K562 (cell line): Measurements from ENCODE around the gene NUP62. TPM values are rescaled to one million over a fixed set of nuclear protein-coding genes. Genes with fewer than 3 reads are reported as not detected.
A peak's percentile ranks its signal among the peaks of the same experiment; 100 is the strongest.

ENCODE experiments used
- ATAC-seq: fragments of 200-7000 bp; cut with Tn5 transposase; 3 replicates; pipeline ENCODE4 v1.9.1; 2020; ENCODE audit warnings: moderate library complexity
- BruUV-seq: library from RNA; stranded (reverse); fragments of 400-500 nt; replicated peaks from 2 replicates; lab custom pipeline; 2021; lab: Mats Ljungman, UMichigan
- CTCF ChIA-PET: fragments of 300-600 bp; formaldehyde crosslinking; extraction: SDS; loops from one replicate; lab custom pipeline; 2021; ENCODE audit warnings: low intra/inter-chr PET ratio; lab: Yijun Ruan, JAX
- POLR2A ChIA-PET: fragments of 300-600, 350-650 bp; sonication (Branson Sonifier 250); formaldehyde crosslinking; extraction: SDS; loops from one replicate; lab custom pipeline; 2021; ENCODE audit warnings: antibody characterized with exemption, inconsistent platforms; lab: Yijun Ruan, JAX
- DNase-seq, 4 experiments: peaks; one replicate each; pipeline versions ENCODE4 v3.0.0 to v3.0.0-alpha.2; 2011 to 2018; ENCODE audit warnings: low spot score in 3 of 4, mixed read lengths in 3 of 4; ENCODE audit errors: extremely low read depth in 1 of 4
- FAIRE-seq: peaks from 2 replicates; lab custom pipeline; 2011; peaks lifted over from hg19 to GRCh38; lab: Jason Lieb, UNC
- H2AFZ ChIP-seq: 2 replicates; pipeline ENCODE4 v1.6.0; 2011; ENCODE audit warnings: low read depth, low read length, control low read depth, inconsistent platforms
- H3K27ac ChIP-seq: fragments of 200-600 bp; 3 replicates; pipeline ENCODE4 v1.8.0; 2011; ENCODE audit warnings: low read depth, mild to moderate bottlenecking, control low read depth, inconsistent platforms, low read length, moderate library complexity, mixed read lengths; ENCODE audit errors: extremely low read depth
- H3K27me3 ChIP-seq, 2 experiments: fragments of 300-600 bp in 1 of 2; 2 replicates in 1 of 2; 3 replicates in 1 of 2; pipeline versions ENCODE4 v1.6.0 to v1.8.0; 2011; ENCODE audit warnings: inconsistent platforms in 2 of 2, low read length in 2 of 2, mild to moderate bottlenecking in 1 of 2, mixed read lengths in 1 of 2, moderate library complexity in 1 of 2; ENCODE audit not compliant: control insufficient read depth in 2 of 2, insufficient read depth in 2 of 2
- H3K36me3 ChIP-seq: fragments of 300-600 bp; 3 replicates; pipeline ENCODE4 v1.8.0; 2011; ENCODE audit warnings: mild to moderate bottlenecking, low read length, inconsistent platforms; ENCODE audit not compliant: control insufficient read depth, insufficient read depth
- H3K4me1 ChIP-seq, 2 experiments: fragments of 200-600 bp in 1 of 2; replicated peaks in 1 of 2; 2 replicates in 1 of 2; 3 replicates in 1 of 2; pipeline versions ENCODE4 v1.5.1 to v1.8.0; 2011; ENCODE audit warnings: inconsistent platforms in 2 of 2, low read length in 2 of 2, mild to moderate bottlenecking in 1 of 2, mixed read lengths in 1 of 2, moderate library complexity in 1 of 2; ENCODE audit not compliant: control insufficient read depth in 2 of 2, insufficient read depth in 2 of 2
- H3K4me2 ChIP-seq: 2 replicates; pipeline ENCODE4 v1.6.1; 2011; ENCODE audit warnings: low read length, control low read depth, inconsistent platforms, mixed read lengths; ENCODE audit not compliant: insufficient read depth
- H3K4me3 ChIP-seq: fragments of 200-600 bp; sonication (generic), shearing (Covaris generic); 2 replicates; pipeline ENCODE4 v1.5.1; 2016; ENCODE audit warnings: control low read depth, inconsistent platforms
- H3K79me2 ChIP-seq: fragments of 200-600 bp; 3 replicates; pipeline ENCODE4 v1.8.0; 2011; ENCODE audit warnings: low read length, inconsistent platforms; ENCODE audit not compliant: control insufficient read depth, insufficient read depth
- H3K9ac ChIP-seq, 2 experiments: 2 replicates each; pipeline versions ENCODE4 v1.6.0 to v1.6.1; 2011; ENCODE audit warnings: low read depth in 2 of 2, low read length in 2 of 2, control low read depth in 1 of 2, inconsistent platforms in 1 of 2, mild to moderate bottlenecking in 1 of 2, mixed read lengths in 1 of 2; ENCODE audit not compliant: insufficient read depth in 1 of 2
- H3K9me1 ChIP-seq: one replicate; pipeline ENCODE4 v1.6.0; 2011; ENCODE audit warnings: inconsistent platforms, mild to moderate bottlenecking, low read length, moderate library complexity; ENCODE audit not compliant: control insufficient read depth, insufficient read depth
- H3K9me3 ChIP-seq: replicated peaks from 2 replicates; pipeline ENCODE4 v1.5.1; 2011; ENCODE audit warnings: low read depth, low read length, inconsistent platforms; ENCODE audit not compliant: control insufficient read depth, insufficient read depth
- H4K20me1 ChIP-seq: replicated peaks from 2 replicates; pipeline ENCODE4 v1.6.1; 2011; ENCODE audit warnings: low read length, inconsistent platforms, mixed read lengths; ENCODE audit not compliant: control insufficient read depth, insufficient read depth
- BDP1 ChIP-seq: IDR thresholded peaks from 3 replicates; pipeline ENCODE4 v1.6.1; 2011; ENCODE audit not compliant: insufficient read length, insufficient read depth
- HNRNPL ChIP-seq: fragments of 200-400 bp; formaldehyde crosslinking; IDR thresholded peaks from 2 replicates; pipeline ENCODE4 v1.6.1; 2017; ENCODE audit warnings: low read depth, mild to moderate bottlenecking, low read length
- POLR2G ChIP-seq: fragments of 200-400 bp; formaldehyde crosslinking; IDR thresholded peaks from 2 replicates; pipeline ENCODE4 v1.6.1; 2017; ENCODE audit warnings: low read depth, mild to moderate bottlenecking, antibody characterized with exemption, low read length, moderate library complexity
- RBFOX2 ChIP-seq: fragments of 200-400 bp; formaldehyde crosslinking; IDR thresholded peaks from 2 replicates; pipeline ENCODE4 v1.6.1; 2017; ENCODE audit warnings: low read depth, mild to moderate bottlenecking, low read length, moderate library complexity
- ZBTB33 ChIP-seq: sonication (generic); formaldehyde crosslinking; IDR thresholded peaks from 2 replicates; pipeline ENCODE4 v1.8.1; 2023; ENCODE audit warnings: mild to moderate bottlenecking, missing genetic modification reagents
- ZMIZ1 ChIP-seq, 2 experiments: fragments of 150-350 bp in 1 of 2; IDR thresholded peaks; 2 replicates each; pipeline ENCODE4 v1.6.1; 2012 to 2016; ENCODE audit warnings: low read depth in 2 of 2, low read length in 2 of 2, mild to moderate bottlenecking in 1 of 2, moderate library complexity in 1 of 2
- WGBS: fragments of 100-300 bp; shearing (Covaris generic); methylation state at CpG from one replicate; pipeline ENCODE4 v1.1.6; 2016; ENCODE audit warnings: low coverage, mixed read lengths; ENCODE audit not compliant: insufficient coverage; ENCODE audit errors: missing lambda C conversion rate; 5-methylcytosine and 5-hydroxymethylcytosine counted together
- in situ Hi-C: fragments of 300-500 bp; cut with MboI; formaldehyde crosslinking; loops from 4 replicates; pipeline ENCODE4 v1.15.0; 2018; ENCODE audit warnings: inconsistent platforms, mixed read lengths
- intact Hi-C: fragments of 100-400 bp; cut with micrococcal nuclease; formaldehyde crosslinking; loops from 2 replicates; pipeline ENCODE4 v1.14.2; 2022
- polyA plus RNA-seq, 8 experiments: library from polyadenylated mRNA; depleted of rRNA in 4 of 8; stranded (reverse) in 5 of 8; unstranded in 3 of 8; fragments of >200 nt; fragmentation: Nextera tagmentation in 2 of 8; fragmentation: Illumina TruSeq in 1 of 8; extraction: Ambion mirVana in 2 of 8; extraction: Trizol in 1 of 8; gene quantifications; 2 replicates each; pipeline versions ENCODE4 v1.2.1 to v1.2.3, GENCODE V29; 2011 to 2014; ENCODE audit warnings: inconsistent platforms in 1 of 8, missing spikeins in 1 of 8
- total RNA-seq, 7 experiments: library from RNA; depleted of rRNA in 6 of 7; stranded (reverse); fragments of >200 nt in 6 of 7; fragmentation: Illumina TruSeq in 2 of 7; extraction: Trizol in 2 of 7; gene quantifications; 2 replicates each; pipeline versions ENCODE4 v1.2.1 to v1.2.3, GENCODE V29; 2011 to 2021; ENCODE audit warnings: low replicate concordance in 1 of 7

NUP62 gene
- total and polyA plus RNA-seq, 9 of the 15 experiments (the other 6 are each of a cell fraction or from before 2014, with no cell fraction given), result 16.9 to 109 (median 66.0) TPM

- in situ Hi-C loops, result loop anchor here (10.0 kb wide), 1 partner anchor 378 kb away; the partner anchor contains the start of gene RPS11
- no peak for ATAC-seq
Observed at GRCh38 chr19:49873129-49873521, 56.2 kb downstream of the NUP62 start.

More at GRCh38 chr19:49873129-49873521, 56.2 kb downstream of the NUP62 start:
- no TSS peak for BruUV-seq
- intact Hi-C loops, result loop anchor here (10.0 kb wide), 1 partner anchor 158 kb away; no protein-coding TSS in a partner anchor
- Histone ChIP-seq H3K4me1 (peaks cover 26 to 79% of the 10 kb centered on the region in 2 experiments), H3K4me3 (no peak overlapping the region), H3K9me1 (peaks cover 4% of the 10 kb centered on the region), H3K27me3 (no peaks in the 10 kb centered on the region), H3K4me2 (no peak overlapping the region), H3K9ac (peak overlapping the region in 1 of 2 experiments; percentile 84; a peak in 2 of 4 replicates), H3K36me3 (peaks cover 44% of the 10 kb centered on the region), H3K79me2 (peaks cover 41% of the 10 kb centered on the region), H2AFZ (no peak overlapping the region), H3K9me3 (no peaks in the 10 kb centered on the region), H3K27ac (no peak overlapping the region), H4K20me1 (no peaks in the 10 kb centered on the region)
- 97% methylated on average over 14 of the region's 29 CpGs for WGBS
- 0 out of 2 replicates have a peak, but pooled peaks have one; percentile 9 for TF ChIP-seq ZBTB33
- TF ChIP-seq HNRNPL, result peak; percentile 57; the same call in 1 of the 2 replicates
- 0 out of 2 replicates have a peak, but pooled peaks have one; percentile 30 for TF ChIP-seq RBFOX2
- peak; percentile 50; the same call in 1 of the 2 replicates for TF ChIP-seq POLR2G
- no peak for TF ChIP-seq BDP1
- TF ChIP-seq ZMIZ1 (IDR thresholded peaks at IDR 0.05; ENCODE audit: low read depth in 2 of 2, low read length in 2 of 2), result no peak
- CTCF ChIA-PET, result no interaction called here
- FAIRE-seq (no peak), DNase-seq (no peak)
- POLR2A ChIA-PET, result interaction anchor here (0.5 to 0.6 kb wide), 2 partner anchors 17 to 81 kb away, joined by 3 read pairs; no protein-coding TSS in a partner anchor
